LoVo (cell line): ENCODE measurements around the gene KIF4A.
"Not testable (repeated sequence)": the region's sequence is repeated elsewhere in the genome, so short reads cannot be mapped to it uniquely, and the experiment has no call there.

Experiments used
- DNase-seq: peaks from one replicate; pipeline ENCODE4 v3.0.0-alpha.2; 2016; ENCODE audit warnings: low spot score

The KIF4A gene

GRCh38 chrX:70386235-70386634, 96.3 kb downstream of the KIF4A start:
- no peak for DNase-seq

GRCh38 chrX:70398899-70399298, 109.0 kb downstream of the KIF4A start:
- DNase-seq: no peak

- DNase-seq: not testable (repeated sequence)
Observed at GRCh38 chrX:70400181-70400580, 110.3 kb downstream of the KIF4A start.

- DNase-seq: no peak
Observed at GRCh38 chrX:70402721-70403120, 112.8 kb downstream of the KIF4A start.

GRCh38 chrX:70405003-70405402, 115.1 kb downstream of the KIF4A start:
- no peak for DNase-seq

- DNase-seq: no peak
Observed at GRCh38 chrX:70410921-70411320, 121.0 kb downstream of the KIF4A start.

- no peak for DNase-seq
Observed at GRCh38 chrX:70411475-70411874, 121.6 kb downstream of the KIF4A start.

- no peak for DNase-seq
Observed at GRCh38 chrX:70421618-70422017, 131.7 kb downstream of the KIF4A start.

GRCh38 chrX:70422851-70423341, 133.0 kb downstream of the KIF4A start, which contains the start of gene GDPD2:
TSS of gene GDPD2 (plus strand) at chrX:70423314. CDS start at chrX:70424985, 1,671 bp downstream.
- DNase-seq: peak; percentile 7

- no peak for DNase-seq
Observed at GRCh38 chrX:70423936-70424675, 134.2 kb downstream of the KIF4A start.

- no peak for DNase-seq
Observed at GRCh38 chrX:70424801-70425200, 134.9 kb downstream of the KIF4A start.

- no peak for DNase-seq
Observed at GRCh38 chrX:70426286-70427278, 136.7 kb downstream of the KIF4A start.

- no peak for DNase-seq
Observed at GRCh38 chrX:70427365-70427764, 137.5 kb downstream of the KIF4A start.

- DNase-seq: no peak
Observed at GRCh38 chrX:70429759-70430158, 139.9 kb downstream of the KIF4A start.

- no peak for DNase-seq
Observed at GRCh38 chrX:70432936-70433847, 143.3 kb downstream of the KIF4A start.

GRCh38 chrX:70433848-70434351, 144.0 kb downstream of the KIF4A start:
- DNase-seq: peak; percentile 74

GRCh38 chrX:70434352-70434866, 144.5 kb downstream of the KIF4A start:
- peak; percentile 84 for DNase-seq

- DNase-seq: no peak
Observed at GRCh38 chrX:70434914-70435586, 145.1 kb downstream of the KIF4A start.

- DNase-seq: no peak
Observed at GRCh38 chrX:70436343-70436742, 146.4 kb downstream of the KIF4A start.

- DNase-seq: no peak
Observed at GRCh38 chrX:70437011-70437410, 147.1 kb downstream of the KIF4A start.
